Osteocyte (in vitro differentiated cells): ENCODE data around the gene TRIM22. TPM values are rescaled to one million over a fixed set of nuclear protein-coding genes. Genes with fewer than 3 reads are reported as not detected.

Source experiments
- DNase-seq: peaks from one replicate; pipeline ENCODE4 v3.0.0; 2021; ENCODE audit warnings: mixed read lengths; ENCODE audit not compliant: unreplicated experiment; ENCODE audit errors: extremely low spot score
- H3K27ac Mint-ChIP-seq: one replicate; pipeline ENCODE4 v1.8.0; 2021; ENCODE audit warnings: mild to moderate bottlenecking, mixed read lengths; ENCODE audit not compliant: unreplicated experiment
- H3K27me3 Mint-ChIP-seq: one replicate; pipeline ENCODE4 v1.8.0; 2021; ENCODE audit warnings: mixed read lengths; ENCODE audit not compliant: unreplicated experiment
- H3K36me3 Mint-ChIP-seq: one replicate; pipeline ENCODE4 v1.8.0; 2021; ENCODE audit warnings: mixed read lengths; ENCODE audit not compliant: unreplicated experiment
- H3K4me1 Mint-ChIP-seq: one replicate; pipeline ENCODE4 v1.8.0; 2021; ENCODE audit warnings: mixed read lengths; ENCODE audit not compliant: unreplicated experiment
- H3K4me3 Mint-ChIP-seq: one replicate; pipeline ENCODE4 v1.8.0; 2021; ENCODE audit warnings: mild to moderate bottlenecking, moderate library complexity, mixed read lengths; ENCODE audit not compliant: unreplicated experiment
- H3K9me3 Mint-ChIP-seq: one replicate; pipeline ENCODE4 v1.8.0; 2021; ENCODE audit warnings: mixed read lengths; ENCODE audit not compliant: unreplicated experiment
- CTCF ChIP-seq: fragments of 200-600 bp; sonication (generic); IDR thresholded peaks from 2 replicates; pipeline ENCODE4 v1.5.0; 2021; ENCODE audit warnings: antibody characterized with exemption, mild to moderate bottlenecking, moderate library complexity
- total RNA-seq: library from RNA; stranded (reverse); gene quantifications from 2 replicates; pipeline ENCODE4 v1.2.1, GENCODE V29; 2021

Gene TRIM22
- total RNA-seq, 1 donor from 2014 or later, result 138 TPM

- no peak for TF ChIP-seq CTCF
- H3K27ac Mint-ChIP-seq, result no peak overlapping the region
- no peaks in the 10 kb centered on the region for H3K4me1 Mint-ChIP-seq
- H3K9me3 Mint-ChIP-seq, result no peaks in the 10 kb centered on the region
- H3K4me3 Mint-ChIP-seq, result no peak overlapping the region
- H3K36me3 Mint-ChIP-seq, result no peaks in the 10 kb centered on the region
- no peak for DNase-seq
- H3K27me3 Mint-ChIP-seq, result peaks cover 61% of the 10 kb centered on the region
Measured at GRCh38 chr11:5727691-5728090, 38.1 kb downstream of the TRIM22 start.

GRCh38 chr11:5736396-5736795, 46.8 kb downstream of the TRIM22 start, which contains the start of gene OR56B1:
Gene OR56B1, plus strand, starts transcription at chr11:5736448. Its CDS starts 69 bp downstream, at chr11:5736517.
- H3K27me3 Mint-ChIP-seq, result peaks cover 25% of the 10 kb centered on the region
- no peak for TF ChIP-seq CTCF
- no peak within 1 kb of the TSS for H3K27ac Mint-ChIP-seq
- no peaks in the 10 kb centered on the region for H3K36me3 Mint-ChIP-seq
- H3K4me1 Mint-ChIP-seq, result no peaks in the 10 kb centered on the region
- DNase-seq, result no peak
- peaks cover 4% of the 10 kb centered on the region for H3K9me3 Mint-ChIP-seq
- H3K4me3 Mint-ChIP-seq, result no peak within 1 kb of the TSS

GRCh38 chr11:5737091-5737490, 47.5 kb downstream of the TRIM22 start:
- H3K4me1 Mint-ChIP-seq, result no peaks in the 10 kb centered on the region
- H3K27ac Mint-ChIP-seq, result no peak overlapping the region
- no peak for TF ChIP-seq CTCF
- H3K4me3 Mint-ChIP-seq, result no peak overlapping the region
- peaks cover 2% of the 10 kb centered on the region for H3K36me3 Mint-ChIP-seq
- peaks cover 11% of the 10 kb centered on the region for H3K9me3 Mint-ChIP-seq
- DNase-seq, result no peak
- peaks cover 32% of the 10 kb centered on the region for H3K27me3 Mint-ChIP-seq

- Mint-ChIP-seq H3K27ac (no peak overlapping the region), H3K4me1 (no peaks in the 10 kb centered on the region), H3K27me3 (peaks cover 39% of the 10 kb centered on the region), H3K4me3 (no peak overlapping the region), H3K9me3 (peaks cover 13% of the 10 kb centered on the region), H3K36me3 (peaks cover 2% of the 10 kb centered on the region)
- no peak for TF ChIP-seq CTCF
- DNase-seq, result no peak
Measured at GRCh38 chr11:5737670-5738392, 48.2 kb downstream of the TRIM22 start.

- Mint-ChIP-seq H3K36me3 (peaks cover 2% of the 10 kb centered on the region), H3K9me3 (peaks cover 13% of the 10 kb centered on the region), H3K27ac (no peak overlapping the region), H3K4me3 (no peak overlapping the region), H3K4me1 (no peaks in the 10 kb centered on the region), H3K27me3 (peaks cover 45% of the 10 kb centered on the region)
- no peak for DNase-seq
- no peak for TF ChIP-seq CTCF
Measured at GRCh38 chr11:5738431-5738830, 48.8 kb downstream of the TRIM22 start.
